GM12878 (cell line): Measurements from ENCODE around the gene RFX3. TPM values are rescaled to one million over a fixed set of nuclear protein-coding genes. Genes with fewer than 3 reads are reported as not detected.
A peak's percentile ranks its signal among the peaks of the same experiment; 100 is the strongest.
"Not testable (repeated sequence)": the region's sequence is repeated elsewhere in the genome, so short reads cannot be mapped to it uniquely, and the experiment has no call there.

Experiments
- ATAC-seq: fragments of 200-7000 bp; cut with Tn5 transposase; 3 replicates; pipeline ENCODE4 v1.9.1; 2020; ENCODE audit warnings: mild to moderate bottlenecking, moderate library complexity
- BruUV-seq: library from RNA; stranded (reverse); fragments of 400-500 nt; replicated peaks from 2 replicates; lab custom pipeline; 2021; lab: Mats Ljungman, UMichigan
- CTCF ChIA-PET: fragments of 300-600 bp; sonication (Branson Sonifier 250); formaldehyde crosslinking; extraction: SDS; loops from one replicate; lab custom pipeline; 2021; ENCODE audit warnings: inconsistent platforms; lab: Yijun Ruan, JAX
- POLR2A ChIA-PET: fragments of 350-600 bp; formaldehyde crosslinking; extraction: SDS; loops from one replicate; lab custom pipeline; 2021; ENCODE audit warnings: inconsistent platforms; lab: Charles Lee
- RAD21 ChIA-PET: fragments of 300-600 bp; sonication (Branson Sonifier 250); formaldehyde crosslinking; loops from one replicate; lab custom pipeline; 2023; ENCODE audit warnings: antibody characterized with exemption; ENCODE audit not compliant: unreplicated experiment; lab: Charles Lee
- SMC1A ChIA-PET: fragments of 300-600 bp; sonication (Branson Sonifier 250); formaldehyde crosslinking; loops from one replicate; lab custom pipeline; 2023; ENCODE audit not compliant: unreplicated experiment, uncharacterized antibody; lab: Charles Lee
- DNase-seq: peaks from one replicate; pipeline ENCODE4 v3.0.0-alpha.2; 2011; ENCODE audit warnings: low read depth, low spot score
- FAIRE-seq: peaks from 3 replicates; lab custom pipeline; 2011; peaks lifted over from hg19 to GRCh38; lab: Jason Lieb, UNC
- H2AFZ ChIP-seq: 2 replicates; pipeline ENCODE4 v1.6.0; 2011; ENCODE audit warnings: low read depth, low read length, control low read depth; ENCODE audit not compliant: control insufficient read depth
- H3K27ac ChIP-seq: 2 replicates; pipeline ENCODE4 v1.5.1; 2011; ENCODE audit warnings: control low read depth; ENCODE audit not compliant: control insufficient read depth, insufficient read depth
- H3K27me3 ChIP-seq, 2 experiments: replicated peaks in 1 of 2; 2 replicates each; pipeline versions ENCODE4 v1.6.0 to v1.6.1; 2011; ENCODE audit warnings: low read length in 1 of 2; ENCODE audit not compliant: control insufficient read depth in 2 of 2, insufficient read depth in 2 of 2
- H3K36me3 ChIP-seq, 2 experiments: 2 replicates each; pipeline ENCODE4 v1.5.1; 2011; ENCODE audit warnings: low read length in 1 of 2; ENCODE audit not compliant: control insufficient read depth in 2 of 2, insufficient read depth in 2 of 2
- H3K4me1 ChIP-seq: 2 replicates; pipeline ENCODE4 v1.6.1; 2011; ENCODE audit warnings: mild to moderate bottlenecking, low read length, moderate library complexity, mixed read lengths; ENCODE audit not compliant: control insufficient read depth, insufficient read depth
- H3K4me2 ChIP-seq: 2 replicates; pipeline ENCODE4 v1.6.0; 2011; ENCODE audit warnings: control low read depth; ENCODE audit not compliant: control insufficient read depth, insufficient read depth
- H3K4me3 ChIP-seq: fragments of 200-600 bp; sonication (generic); 2 replicates; pipeline ENCODE4 v1.5.1; 2016
- H3K79me2 ChIP-seq: 2 replicates; pipeline ENCODE4 v1.6.0; 2011; ENCODE audit warnings: low read length; ENCODE audit not compliant: control insufficient read depth, insufficient read depth
- H3K9ac ChIP-seq: 2 replicates; pipeline ENCODE4 v1.8.0; 2011; ENCODE audit warnings: low read length, control low read depth, mixed read lengths; ENCODE audit not compliant: control insufficient read depth, insufficient read depth
- H3K9me3 ChIP-seq: replicated peaks from 3 replicates; pipeline ENCODE4 v1.5.1; 2011; ENCODE audit warnings: mild to moderate bottlenecking, low read length; ENCODE audit not compliant: control insufficient read depth, insufficient read depth
- H4K20me1 ChIP-seq: 2 replicates; pipeline ENCODE4 v1.6.0; 2011; ENCODE audit not compliant: control insufficient read depth, insufficient read depth
- BHLHE40 ChIP-seq, 2 experiments: fragments of 450-650 bp in 1 of 2; IDR thresholded peaks; 2 replicates each; pipeline ENCODE4 v1.6.1; 2011 to 2017; ENCODE audit warnings: low read depth in 2 of 2, borderline replicate concordance in 1 of 2, improper control_type of control experiment in 1 of 2, low read length in 1 of 2, mild to moderate bottlenecking in 1 of 2
- CBX3 ChIP-seq: fragments of 200-600 bp; sonication (generic); IDR thresholded peaks from 2 replicates; pipeline ENCODE4 v1.6.1; 2016; ENCODE audit warnings: low read depth, borderline replicate concordance
- HDAC2 ChIP-seq: fragments of 200-600 bp; sonication (generic); IDR thresholded peaks from 2 replicates; pipeline ENCODE4 v1.6.1; 2017
- MTA2 ChIP-seq: fragments of 450-650 bp; IDR thresholded peaks from 2 replicates; pipeline ENCODE4 v1.6.1; 2016; ENCODE audit warnings: low read depth, mild to moderate bottlenecking, moderate library complexity
- SUZ12 ChIP-seq: fragments of 200-600 bp; sonication (generic); IDR thresholded peaks from one replicate; pipeline ENCODE4 v1.6.1; 2018; ENCODE audit warnings: antibody characterized with exemption, mild to moderate bottlenecking; ENCODE audit not compliant: unreplicated experiment
- WGBS: methylation state at CpG from one replicate; pipeline ENCODE4 v1.1.6; 2016; ENCODE audit warnings: low lambda C conversion rate; ENCODE audit not compliant: insufficient replicate concordance, insufficient coverage; ENCODE audit errors: missing lambda C conversion rate; 5-methylcytosine and 5-hydroxymethylcytosine counted together
- in situ Hi-C: fragments of 300-500 bp; cut with MboI; formaldehyde crosslinking; loops from 9 replicates; pipeline ENCODE4 v1.14.3; 2018; ENCODE audit warnings: mixed read lengths
- intact Hi-C: fragments of 100-400 bp; cut with micrococcal nuclease; formaldehyde crosslinking; loops from one replicate; pipeline ENCODE4 v1.14.2; 2022; ENCODE audit not compliant: unreplicated experiment
- polyA plus RNA-seq, 11 experiments: library from polyadenylated mRNA; depleted of rRNA in 4 of 11; unstranded in 6 of 11; stranded (reverse) in 5 of 11; fragments of >200 nt; fragmentation: Nextera tagmentation in 4 of 11; fragmentation: Illumina TruSeq in 1 of 11; extraction: Ambion mirVana in 4 of 11; extraction: Trizol in 1 of 11; gene quantifications; 1 replicate in 1 of 11; 2 replicates in 10 of 11; pipeline versions ENCODE4 v1.2.1 to v1.2.3, GENCODE V29; 2011 to 2016; ENCODE audit warnings: inconsistent platforms in 2 of 11, missing spikeins in 2 of 11, low read depth in 1 of 11
- total RNA-seq, 4 experiments: library from RNA; depleted of rRNA in 3 of 4; stranded (reverse); fragments of >200 nt in 3 of 4; fragmentation: Illumina TruSeq in 1 of 4; extraction: Trizol in 1 of 4; gene quantifications; 2 replicates each; pipeline versions ENCODE4 v1.2.1 to v1.2.3, GENCODE V29; 2013 to 2021

RFX3 gene
- total and polyA plus RNA-seq, 10 of the 15 experiments (the other 5 are each of a cell fraction or from before 2014, with no cell fraction given), result 1.2 to 26.4 (median 6.7) TPM

DNA sequence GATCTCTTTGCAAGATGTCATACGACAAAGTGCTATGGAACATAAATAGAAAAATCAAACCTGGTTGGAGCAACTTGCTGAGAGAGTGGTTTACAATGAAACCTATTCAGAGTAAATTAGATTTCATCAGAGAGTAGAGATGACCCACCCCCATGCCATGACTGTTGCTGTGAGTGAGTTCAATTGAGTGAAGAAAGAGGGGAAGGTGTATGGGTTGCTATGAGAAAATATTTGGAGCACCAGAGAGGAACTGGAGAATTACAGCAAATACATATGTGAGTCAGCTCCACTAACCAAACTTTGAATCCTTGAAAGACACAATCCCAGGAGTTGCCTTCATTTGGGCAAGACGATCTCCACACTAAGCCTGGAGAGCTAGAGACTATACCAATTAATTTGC lies 217.2 kb downstream of the RFX3 start (continued):
- no peak for TF ChIP-seq HDAC2
- TF ChIP-seq CBX3, result no peak
- no peak for TF ChIP-seq SUZ12
- no peak for TF ChIP-seq MTA2

DNA sequence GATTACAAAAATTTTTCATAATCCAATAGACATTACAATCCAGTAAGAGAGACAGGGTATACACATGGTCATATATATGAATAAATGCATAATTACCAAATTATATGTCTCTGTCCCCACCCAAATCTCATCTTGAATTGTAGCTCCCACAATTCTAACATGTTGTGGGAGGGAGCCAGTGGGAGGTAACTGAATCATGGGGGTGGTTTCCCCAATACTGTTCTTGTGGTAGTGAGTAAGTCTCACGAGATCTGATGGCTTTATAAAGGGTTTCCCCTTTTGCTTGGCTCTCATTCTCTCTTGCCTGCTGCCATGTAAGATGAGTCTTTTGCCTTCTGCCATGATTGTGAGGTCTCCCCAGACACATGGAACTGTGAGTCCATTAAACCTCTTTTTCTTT lies 221.4 kb downstream of the RFX3 start:
- H4K20me1 ChIP-seq, H3K9ac ChIP-seq, H3K36me3 ChIP-seq, H3K9me3 ChIP-seq, in situ Hi-C loops, H3K4me2 ChIP-seq, RAD21 ChIA-PET, BruUV-seq, H3K79me2 ChIP-seq, H3K4me3 ChIP-seq, ATAC-seq, H3K27me3 ChIP-seq, H2AFZ ChIP-seq, H3K27ac ChIP-seq, H3K4me1 ChIP-seq, DNase-seq, FAIRE-seq: not testable (repeated sequence)
- SMC1A ChIA-PET, result interaction anchor here (1.1 to 1.6 kb wide), 2 partner anchors 24 to 29 kb away, joined by 3 read pairs; no protein-coding TSS in a partner anchor
- POLR2A ChIA-PET, result interaction anchor here (0.6 kb wide), 1 partner anchor 105 kb away, joined by 3 read pairs; no protein-coding TSS in a partner anchor
- TF ChIP-seq BHLHE40 (IDR thresholded peaks at IDR 0.05; ENCODE audit: borderline replicate concordance in 1 of 2, low read depth in 2 of 2, low read length in 1 of 2), result peak in 1 of 2 experiments; percentile 32; a peak in 1 of 4 replicates
- CTCF ChIA-PET, result interaction anchor here (1.0 kb wide), 1 partner anchor 24 kb away, joined by 3 read pairs; no protein-coding TSS in a partner anchor
- intact Hi-C loops, result loop anchor here (10.0 kb wide), 1 partner anchor 60 kb away; no protein-coding TSS in a partner anchor
- WGBS, result 50% methylated on average over 1 of the region's 1 CpG
